Stimulated activated CD4-positive, alpha-beta T cell treated with anti-CD3 and anti-CD28 coated beads, Interleukin-15, amount 100 ng/mL, for 48 hours (primary cell): ENCODE results near the gene MYO1F.
"Not testable (repeated sequence)": the region's sequence is repeated elsewhere in the genome, so short reads cannot be mapped to it uniquely, and the experiment has no call there.

Experiments
- DNase-seq, 2 donors: peaks; one replicate each; pipeline ENCODE4 v3.0.0-alpha.2; 2020; ENCODE audit warnings: low read depth in 2 of 2

Gene MYO1F

DNA sequence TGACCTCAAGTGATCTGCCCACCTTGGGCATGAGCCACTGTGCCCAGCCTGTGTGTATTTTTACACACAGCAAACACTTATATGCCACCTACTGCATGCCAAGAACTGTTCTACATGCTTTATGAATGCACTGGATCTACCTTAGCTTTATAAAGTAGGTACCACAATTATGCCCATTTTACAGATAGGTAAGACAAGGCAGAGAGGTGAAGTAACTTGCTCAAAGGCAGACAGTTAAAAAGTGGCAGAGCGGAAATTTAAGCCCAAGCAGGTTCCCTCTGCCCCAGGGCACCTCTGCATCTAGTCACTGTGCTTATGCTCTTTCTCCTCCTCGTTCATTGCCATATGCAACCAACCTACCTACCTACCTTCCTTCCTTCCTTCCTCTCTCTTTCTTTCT is 22.8 kb upstream of the MYO1F start:
- no peak for DNase-seq

- DNase-seq: no peak
Measured at GRCh38 chr19:8596168-8596567, 18.9 kb upstream of the MYO1F start.

- DNase-seq: no peak
Measured at GRCh38 chr19:8595651-8596050, 18.4 kb upstream of the MYO1F start.

DNA sequence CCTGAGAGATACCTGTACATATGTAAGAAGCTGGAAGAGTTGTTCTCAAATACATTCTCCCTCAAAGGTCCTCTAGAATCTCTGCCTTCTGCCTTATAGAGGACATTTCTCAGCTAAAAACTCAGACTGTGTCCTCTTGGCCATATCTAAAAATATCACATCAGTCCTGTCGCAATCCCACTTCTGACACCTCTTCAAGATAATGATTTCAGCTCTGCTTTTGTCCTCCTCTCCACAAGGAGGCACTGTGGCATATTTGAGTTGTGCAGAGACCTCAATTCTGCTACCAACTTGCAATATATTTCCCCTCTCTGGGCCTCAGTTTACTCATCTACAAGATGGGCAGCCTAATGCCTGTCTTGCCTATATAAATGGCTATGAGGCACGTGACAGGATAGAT is 16.7 kb upstream of the MYO1F start:
- DNase-seq: no peak

DNA sequence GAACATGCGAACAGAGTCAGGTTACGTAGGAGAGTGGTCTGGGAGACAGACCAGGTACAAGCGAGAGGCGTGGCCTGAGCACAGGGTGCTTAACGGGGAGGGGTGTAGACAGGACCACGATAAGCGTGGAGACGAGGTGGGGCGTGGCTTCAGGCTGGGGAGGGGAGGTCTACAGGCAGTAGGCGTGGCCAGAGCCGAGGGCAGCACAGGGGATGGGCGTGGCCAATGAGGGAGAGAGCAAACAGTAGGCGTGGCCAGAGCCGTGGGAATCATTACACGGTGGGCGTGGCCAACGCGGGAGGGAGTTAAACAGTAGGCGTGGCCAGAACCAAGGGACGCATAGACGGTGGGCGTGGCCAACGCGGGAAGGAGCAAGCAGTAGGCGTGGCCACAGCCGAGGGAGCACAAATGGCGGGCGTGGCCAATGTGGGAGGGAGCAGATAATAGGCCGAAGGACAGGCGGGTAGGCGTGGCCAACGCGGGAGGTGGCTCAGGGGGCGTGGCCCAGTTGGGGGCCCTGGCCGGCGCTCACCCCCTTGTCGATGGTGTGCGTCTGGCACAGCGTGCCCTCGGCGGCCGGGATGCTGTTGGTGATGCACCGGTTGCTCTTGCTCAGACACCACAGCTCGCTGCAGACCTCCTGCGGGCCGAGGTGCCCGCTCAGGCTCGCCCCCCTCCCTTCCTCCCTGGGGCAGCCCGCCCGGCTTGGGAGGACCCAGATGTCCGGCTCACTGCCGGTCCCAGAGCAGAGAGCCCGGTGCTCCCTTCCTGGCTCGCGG is 15.2 kb upstream of the MYO1F start:
- DNase-seq: peak; percentile 96 to 97

DNA sequence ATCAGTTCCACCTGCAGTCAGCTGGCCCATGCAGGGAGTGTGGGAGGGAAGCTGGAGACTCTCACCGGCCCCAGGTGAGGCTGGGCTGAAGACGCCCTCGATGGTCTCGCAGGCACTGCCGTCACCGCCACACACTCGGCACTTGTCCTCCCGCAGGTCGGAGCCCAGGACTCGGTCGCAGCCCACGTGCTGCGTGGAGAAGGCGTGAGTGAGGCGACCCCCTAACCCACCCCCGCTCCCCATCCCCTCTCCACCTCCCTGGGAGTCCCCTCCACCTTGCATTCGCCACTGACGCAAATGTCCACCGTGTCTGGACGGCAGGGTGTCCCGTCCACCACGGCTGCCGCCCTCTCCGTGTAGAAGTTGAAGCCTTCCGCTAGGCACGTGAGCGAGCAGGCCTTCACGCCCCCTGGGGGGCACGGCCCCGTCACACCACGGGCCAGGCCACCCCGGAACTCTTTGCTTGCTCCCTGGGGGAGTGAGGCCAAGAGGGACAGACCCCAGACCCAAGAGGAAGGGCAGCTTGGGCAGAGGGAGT is 12.0 kb upstream of the MYO1F start:
- DNase-seq: no peak

GRCh38 chr19:8585894-8586750 is 8.9 kb upstream of the MYO1F start:
- DNase-seq: no peak

GRCh38 chr19:8584965-8585893 is 8.0 kb upstream of the MYO1F start:
- no peak for DNase-seq

- DNase-seq: peak; percentile 70 to 75
Measured at GRCh38 chr19:8580710-8581281, 3.6 kb upstream of the MYO1F start.

DNA sequence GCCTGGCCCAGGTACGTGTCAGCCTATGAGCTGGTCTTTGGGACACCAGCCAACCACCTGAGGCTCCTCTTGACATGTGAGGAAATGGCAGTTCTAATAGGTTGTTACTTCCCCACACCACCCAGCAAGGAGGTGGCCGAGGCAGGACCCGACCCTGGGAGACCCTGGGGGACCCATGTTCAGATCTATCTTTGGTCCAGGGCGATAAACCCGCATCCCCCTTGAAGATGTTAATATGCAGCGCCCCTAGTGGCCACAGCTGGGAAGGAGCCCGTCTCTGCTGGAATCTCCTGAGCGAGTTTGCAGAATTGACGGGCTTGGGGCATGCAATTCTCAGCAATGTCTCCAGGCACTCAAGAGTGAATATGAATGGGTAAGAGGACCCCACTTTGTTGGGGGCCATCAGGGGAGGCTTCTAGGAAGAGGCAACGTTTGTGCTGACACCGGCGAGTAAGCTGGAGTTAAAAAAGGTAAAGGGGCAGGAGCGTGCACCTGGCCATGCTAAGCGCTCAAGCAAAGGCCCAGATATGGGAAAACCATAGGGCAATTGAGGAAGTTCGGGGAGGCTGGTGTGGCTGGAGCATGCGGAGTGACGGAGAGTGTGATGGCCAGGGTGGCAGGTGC is 1.5 kb upstream of the MYO1F start:
- peak; percentile 56 to 73 for DNase-seq

- no peak for DNase-seq
Measured at GRCh38 chr19:8577741-8578140, 499 bp upstream of the MYO1F start.

- DNase-seq: no peak
Measured at GRCh38 chr19:8576273-8576993, 809 bp downstream of the MYO1F start.

DNA sequence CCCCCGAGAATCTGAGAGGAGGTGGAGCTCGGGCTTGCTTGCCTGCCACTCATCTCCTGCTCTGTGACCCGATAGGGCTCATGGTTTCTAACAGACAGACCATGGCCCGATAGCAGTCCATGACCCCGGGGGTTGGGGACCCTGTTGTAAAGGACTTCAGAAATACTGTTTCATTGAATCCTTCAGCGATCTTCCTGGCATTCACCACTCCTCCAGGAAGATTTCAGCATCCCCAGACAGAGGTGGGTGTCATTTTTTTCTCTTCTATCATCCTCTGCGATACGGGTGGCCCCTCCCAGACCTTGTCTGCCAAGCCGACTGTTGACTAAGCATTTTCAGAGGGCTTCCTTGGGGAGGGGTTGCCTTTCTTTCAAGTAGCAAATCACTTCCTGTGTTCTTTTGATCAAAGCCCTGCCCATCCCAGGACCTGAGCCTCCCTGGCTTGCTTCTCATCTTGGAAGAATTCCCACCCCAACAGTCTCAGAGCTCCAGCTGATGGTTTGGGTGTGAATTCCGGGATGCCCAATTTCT is 1.7 kb downstream of the MYO1F start:
- no peak for DNase-seq

DNA sequence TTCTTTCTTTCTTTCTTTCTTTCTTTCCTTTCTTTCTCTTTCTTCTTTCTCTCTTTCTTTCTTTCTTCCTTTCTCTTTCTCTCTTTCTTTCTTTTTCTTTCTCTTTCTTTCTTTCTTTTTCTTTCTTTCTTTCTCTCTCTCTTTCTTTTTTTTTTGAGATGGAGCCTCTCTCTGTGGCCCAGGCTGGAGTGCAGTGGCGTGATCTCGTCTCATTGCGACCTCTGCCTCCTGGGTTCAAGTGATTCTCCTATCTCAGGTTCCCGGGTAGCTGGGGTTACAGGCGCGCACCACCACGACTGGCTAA is 2.7 kb downstream of the MYO1F start:
- DNase-seq: not testable (repeated sequence)

- no peak for DNase-seq
Measured at GRCh38 chr19:8573316-8573715, 3.9 kb downstream of the MYO1F start.

DNA sequence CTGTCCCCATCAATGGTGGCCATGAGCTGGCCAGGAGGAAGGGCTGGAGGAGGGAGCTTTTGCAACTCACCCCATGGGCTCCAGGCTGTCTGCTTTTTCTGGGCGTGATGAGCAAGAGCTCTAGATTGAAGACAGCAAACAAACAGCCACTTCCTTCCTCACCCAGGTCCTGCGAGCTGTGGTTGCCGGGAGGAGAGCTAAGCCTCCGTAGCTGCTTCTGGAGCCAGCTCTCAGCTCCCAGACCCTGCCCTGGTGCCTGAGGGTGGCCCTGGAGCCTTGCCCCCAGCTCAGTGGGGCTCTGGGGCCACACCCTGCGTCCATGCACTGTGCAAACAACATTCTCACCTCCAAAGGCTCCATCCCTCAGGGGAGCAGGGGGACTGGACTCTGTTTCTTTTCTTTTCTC is 6.2 kb downstream of the MYO1F start:
- no peak for DNase-seq

- peak in 1 of 2 donors; percentile 49 for DNase-seq
Measured at GRCh38 chr19:8569066-8569771, 8.0 kb downstream of the MYO1F start.

DNA sequence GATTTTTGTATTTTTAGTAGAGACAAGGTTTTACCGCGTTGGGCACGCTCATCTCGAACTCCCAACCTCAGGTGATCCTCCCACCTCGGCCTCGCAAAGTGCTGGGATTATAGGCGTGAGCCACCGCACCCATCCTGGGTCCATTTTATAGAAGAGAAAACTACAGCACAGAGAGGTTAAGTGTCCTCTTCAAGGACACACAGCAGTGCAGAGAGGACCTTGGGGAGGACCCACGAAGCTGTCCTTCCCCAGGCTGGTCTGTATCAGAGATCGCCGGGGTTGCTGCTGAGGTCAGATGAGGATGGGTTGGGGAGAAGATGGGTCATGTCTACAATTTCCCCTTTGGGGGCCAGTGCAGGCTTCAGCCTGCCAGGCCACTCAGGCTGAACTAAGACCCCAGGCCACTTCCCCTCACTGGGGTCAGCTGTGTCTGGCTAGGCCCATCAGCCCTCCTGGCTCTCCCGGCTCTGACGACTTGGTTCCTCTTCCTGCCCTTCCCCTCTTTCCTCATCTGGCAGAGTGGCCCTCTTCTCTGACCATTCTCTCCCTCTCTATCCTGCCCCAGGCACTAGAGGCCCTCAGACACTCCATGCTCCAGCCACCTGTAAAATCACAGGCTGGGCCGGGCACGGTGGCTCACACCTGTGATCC is 9.6 kb downstream of the MYO1F start:
- no peak for DNase-seq

GRCh38 chr19:8566855-8567254 is 10.4 kb downstream of the MYO1F start:
- no peak for DNase-seq
